AG09319 (cell line): ENCODE data around the gene CHCT1.

ENCODE experiments used
- DNase-seq: peaks from one replicate; pipeline ENCODE4 v3.0.0-alpha.2; 2010; ENCODE audit warnings: low read depth; ENCODE audit errors: extremely low read depth
- TF ChIP-seq, protein P1 (sequence below): IDR thresholded peaks from 2 replicates; pipeline ENCODE4 v1.5.1; 2011; ENCODE audit warnings: low read depth, mild to moderate bottlenecking, inconsistent platforms, low read length, moderate library complexity

The CHCT1 gene

DNA sequence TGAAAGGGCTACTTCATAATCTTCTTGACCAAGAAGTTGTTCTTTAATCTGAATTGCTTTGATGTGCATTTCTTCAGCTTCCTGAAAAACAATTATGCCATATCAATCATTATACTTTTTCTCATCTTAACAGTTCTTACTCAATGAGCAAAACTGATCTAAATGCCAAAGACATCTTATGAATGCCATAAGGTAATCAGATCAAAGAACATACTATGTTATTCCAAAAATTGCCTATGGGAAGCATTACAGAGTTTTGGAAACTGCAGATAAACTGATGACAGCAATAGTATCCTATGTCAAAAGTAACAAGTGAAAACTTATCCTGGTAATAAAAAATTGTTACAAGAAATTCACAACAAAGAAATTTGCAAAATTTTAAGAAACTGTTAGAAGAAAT lies 29.7 kb downstream of the CHCT1 start:
- TF ChIP-seq, protein P1, sequence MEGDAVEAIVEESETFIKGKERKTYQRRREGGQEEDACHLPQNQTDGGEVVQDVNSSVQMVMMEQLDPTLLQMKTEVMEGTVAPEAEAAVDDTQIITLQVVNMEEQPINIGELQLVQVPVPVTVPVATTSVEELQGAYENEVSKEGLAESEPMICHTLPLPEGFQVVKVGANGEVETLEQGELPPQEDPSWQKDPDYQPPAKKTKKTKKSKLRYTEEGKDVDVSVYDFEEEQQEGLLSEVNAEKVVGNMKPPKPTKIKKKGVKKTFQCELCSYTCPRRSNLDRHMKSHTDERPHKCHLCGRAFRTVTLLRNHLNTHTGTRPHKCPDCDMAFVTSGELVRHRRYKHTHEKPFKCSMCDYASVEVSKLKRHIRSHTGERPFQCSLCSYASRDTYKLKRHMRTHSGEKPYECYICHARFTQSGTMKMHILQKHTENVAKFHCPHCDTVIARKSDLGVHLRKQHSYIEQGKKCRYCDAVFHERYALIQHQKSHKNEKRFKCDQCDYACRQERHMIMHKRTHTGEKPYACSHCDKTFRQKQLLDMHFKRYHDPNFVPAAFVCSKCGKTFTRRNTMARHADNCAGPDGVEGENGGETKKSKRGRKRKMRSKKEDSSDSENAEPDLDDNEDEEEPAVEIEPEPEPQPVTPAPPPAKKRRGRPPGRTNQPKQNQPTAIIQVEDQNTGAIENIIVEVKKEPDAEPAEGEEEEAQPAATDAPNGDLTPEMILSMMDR, result no peak
- no peak for DNase-seq

DNA sequence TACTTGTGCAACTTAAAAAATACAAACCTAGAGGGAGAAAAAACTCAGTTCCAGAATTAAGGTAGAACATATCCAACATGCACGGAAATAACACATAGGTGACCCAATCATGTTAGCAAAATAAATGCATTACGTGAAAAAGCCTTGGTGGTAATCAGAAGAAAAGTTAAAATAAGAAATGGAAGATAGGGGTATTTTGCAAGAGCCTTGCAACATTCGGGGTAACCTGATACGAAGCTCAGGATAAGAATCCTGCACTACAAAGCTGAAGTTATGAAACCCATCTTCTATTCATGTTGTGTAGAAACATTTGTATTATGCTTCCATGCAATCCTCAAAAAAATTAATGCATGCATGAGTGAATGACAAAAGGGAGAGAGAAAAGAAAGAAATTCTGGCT lies 33.1 kb downstream of the CHCT1 start:
- TF ChIP-seq, protein P1, result no peak
- DNase-seq, result no peak

DNA sequence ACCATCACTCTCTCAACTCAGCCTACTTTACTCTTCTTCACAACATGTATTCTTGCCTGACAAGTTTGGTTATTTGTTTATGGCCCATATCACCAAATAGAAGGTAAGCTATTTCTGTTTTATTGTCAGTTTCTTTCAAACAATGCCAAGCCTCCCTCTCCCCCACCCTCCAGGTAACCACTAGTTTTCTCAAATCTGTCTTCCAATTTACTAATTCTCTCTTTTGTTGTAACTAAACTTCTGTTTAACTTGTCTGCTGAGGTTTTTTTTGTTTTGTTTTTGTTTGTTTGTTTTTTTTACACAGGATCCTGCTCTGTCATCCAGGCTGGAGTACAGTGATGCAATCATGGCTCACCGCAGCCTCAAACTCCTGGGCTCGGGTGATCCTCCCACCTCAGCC lies 34.9 kb downstream of the CHCT1 start:
- DNase-seq, result no peak
- TF ChIP-seq, protein P1, result no peak

DNA sequence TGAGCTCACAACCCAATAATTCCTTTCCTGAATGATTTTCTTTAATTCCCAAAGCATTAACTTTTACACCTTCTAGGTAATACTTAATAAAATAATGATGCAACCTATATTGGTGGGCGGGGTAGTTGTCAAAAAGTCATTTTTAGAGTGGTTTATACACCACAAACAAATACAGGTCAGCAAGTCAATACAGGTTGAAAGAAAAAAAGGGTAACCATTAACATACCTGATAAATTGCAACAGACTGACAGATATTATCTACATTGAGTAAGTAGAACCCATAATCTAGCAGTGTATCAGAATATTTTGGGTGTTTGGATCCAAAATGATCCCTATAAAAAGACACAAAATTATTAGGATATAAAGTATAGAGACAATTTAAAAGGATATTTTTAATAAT lies 39.3 kb downstream of the CHCT1 start:
- TF ChIP-seq, protein P1, result no peak
- DNase-seq, result no peak

DNA sequence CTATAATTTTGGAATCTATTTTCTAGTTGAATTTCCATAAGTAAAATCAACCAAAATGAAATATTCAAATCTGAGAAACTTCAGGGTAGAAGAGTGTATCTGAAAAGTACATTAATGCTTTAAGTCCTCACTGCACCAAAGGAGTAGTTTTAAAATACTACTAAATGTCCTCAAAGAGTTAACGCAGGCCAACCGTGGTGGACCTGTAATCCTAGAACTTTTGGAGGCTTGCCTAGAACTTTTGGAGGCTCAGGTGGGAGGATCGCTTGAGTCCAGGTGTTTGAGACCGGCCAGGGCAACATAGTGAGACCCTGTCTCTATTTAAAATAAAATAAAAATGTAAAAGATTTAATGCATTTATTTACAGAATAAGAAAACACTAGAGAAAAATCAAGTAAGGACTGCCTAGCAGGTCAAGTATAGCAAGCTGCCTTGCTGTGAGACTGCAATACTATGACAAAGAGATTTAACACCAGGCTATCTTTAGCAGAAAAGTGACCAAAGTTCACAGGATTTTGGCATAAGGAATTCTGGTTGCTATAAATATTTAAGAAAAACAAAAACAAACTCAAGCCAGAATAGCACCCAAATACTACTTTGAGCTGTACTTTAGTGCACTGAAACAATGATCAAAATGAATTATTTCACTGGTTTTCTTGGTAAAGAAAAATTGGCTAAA lies 41.0 kb downstream of the CHCT1 start:
- TF ChIP-seq, protein P1, result no peak
- DNase-seq, result no peak

DNA sequence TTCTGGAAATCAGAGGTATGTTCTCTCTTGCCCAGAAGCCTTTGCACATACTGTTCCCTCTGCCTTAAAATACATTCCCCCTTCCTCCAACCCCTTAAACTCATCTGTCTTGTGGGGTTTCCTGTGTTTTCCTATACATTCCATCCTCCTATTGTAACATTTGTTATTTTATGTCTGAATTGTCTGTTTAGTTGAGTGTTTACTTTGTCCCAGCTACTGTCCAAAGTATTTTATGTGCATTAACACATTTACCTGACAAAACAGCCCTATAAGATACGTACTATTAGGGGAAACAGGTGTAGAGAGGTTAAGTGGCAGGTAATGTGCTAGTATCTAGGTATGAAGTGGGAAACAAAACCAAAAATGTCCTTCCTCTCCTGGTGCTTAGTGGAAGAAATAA lies 42.1 kb downstream of the CHCT1 start:
- TF ChIP-seq, protein P1, result no peak
- no peak for DNase-seq

DNA sequence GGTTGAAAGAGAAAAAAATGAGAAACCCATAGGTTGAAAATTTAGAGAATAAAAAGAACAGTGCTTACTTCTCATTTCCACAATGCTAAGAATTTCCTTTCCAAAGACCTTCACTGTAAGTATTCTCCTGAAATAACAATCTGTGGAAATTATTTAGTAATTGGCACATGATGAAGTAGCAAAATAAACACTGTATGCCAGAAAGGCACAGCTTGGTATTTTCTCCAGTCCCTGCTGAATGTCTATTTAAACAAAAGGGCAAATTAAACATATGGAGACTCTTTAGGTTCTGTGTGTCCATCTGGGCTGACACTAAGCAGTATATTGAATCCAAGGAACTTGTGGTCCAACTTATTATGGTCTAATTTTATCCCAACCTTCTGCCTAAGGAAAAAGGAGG lies 46.1 kb downstream of the CHCT1 start:
- TF ChIP-seq, protein P1, result no peak
- no peak for DNase-seq
